HG03280 (cell line): ENCODE data around the gene EPB41.

Source experiments
- ATAC-seq: cut with Tn5 transposase; IDR thresholded peaks from one replicate; pipeline ENCODE4 v1.9.1; 2021; ENCODE audit warnings: mild to moderate bottlenecking, moderate library complexity; ENCODE audit not compliant: unreplicated experiment

The EPB41 gene

DNA sequence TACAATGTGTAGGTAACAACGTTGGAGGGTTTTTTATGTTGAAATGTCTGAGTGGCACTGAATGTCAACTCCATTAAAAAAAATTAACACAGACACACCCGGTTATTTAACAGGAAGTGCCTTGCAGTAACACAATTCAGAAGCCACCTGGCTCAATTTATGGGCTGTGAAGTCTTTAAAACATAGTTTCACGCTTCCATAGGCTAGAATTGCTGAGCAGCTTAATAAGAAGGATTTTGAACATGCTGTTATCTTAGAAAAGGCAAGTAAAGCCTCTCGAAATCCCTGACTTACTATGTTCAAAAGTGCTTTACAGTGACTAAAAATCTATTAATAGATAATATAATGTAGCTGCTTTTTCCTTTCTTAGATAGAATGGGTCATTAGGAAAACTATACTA lies 247.7 kb downstream of the EPB41 start:
- no peak for ATAC-seq

DNA sequence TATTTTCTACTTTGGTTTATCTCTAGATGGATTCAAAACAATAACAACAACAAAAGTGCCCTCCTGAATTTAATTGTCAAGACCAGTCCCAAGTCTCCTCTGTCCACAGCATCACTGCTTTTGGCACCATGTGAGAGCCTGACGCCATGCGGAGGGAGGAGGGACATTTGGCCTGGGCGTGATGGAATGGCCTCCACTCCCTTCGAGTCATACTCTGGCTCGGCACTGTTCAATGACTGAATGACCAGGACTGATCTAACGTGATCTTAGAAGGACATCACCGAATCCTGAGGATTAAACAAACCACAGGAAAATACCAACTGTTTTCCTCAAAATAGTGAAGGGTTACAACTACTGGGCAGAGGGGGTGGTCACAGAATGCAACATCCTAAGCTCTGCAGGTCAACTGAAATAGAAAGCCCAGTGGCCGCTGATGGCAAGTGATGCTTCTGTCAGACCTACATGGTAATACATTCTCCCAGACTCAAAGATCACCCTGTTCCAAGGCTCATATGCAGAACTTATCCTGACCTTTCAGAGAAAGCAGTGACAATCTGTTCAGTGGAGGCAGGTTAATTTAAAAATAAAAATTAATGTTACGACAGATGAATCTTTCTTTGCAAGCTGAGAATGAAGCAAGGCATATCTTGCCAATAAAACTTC lies 248.2 kb downstream of the EPB41 start:
- ATAC-seq: no peak

DNA sequence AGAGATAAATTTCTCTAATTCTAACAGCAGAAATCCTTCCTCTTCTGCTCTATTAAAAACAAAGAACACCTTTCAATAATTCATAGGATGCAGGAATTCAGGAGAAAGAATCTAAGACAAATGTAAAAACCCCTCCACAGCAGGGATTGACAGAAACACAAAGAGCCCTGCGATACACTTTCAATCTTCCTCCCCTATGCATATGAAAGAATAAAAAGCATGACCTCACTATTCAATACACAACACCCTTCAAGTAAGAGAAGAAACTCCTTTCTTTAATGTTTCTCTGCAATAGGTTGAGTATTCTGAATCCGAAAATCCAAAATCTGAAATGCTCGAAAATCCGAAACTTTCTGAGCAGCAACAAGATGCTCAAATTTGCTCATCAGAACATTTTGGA lies 250.2 kb downstream of the EPB41 start:
- no peak for ATAC-seq

DNA sequence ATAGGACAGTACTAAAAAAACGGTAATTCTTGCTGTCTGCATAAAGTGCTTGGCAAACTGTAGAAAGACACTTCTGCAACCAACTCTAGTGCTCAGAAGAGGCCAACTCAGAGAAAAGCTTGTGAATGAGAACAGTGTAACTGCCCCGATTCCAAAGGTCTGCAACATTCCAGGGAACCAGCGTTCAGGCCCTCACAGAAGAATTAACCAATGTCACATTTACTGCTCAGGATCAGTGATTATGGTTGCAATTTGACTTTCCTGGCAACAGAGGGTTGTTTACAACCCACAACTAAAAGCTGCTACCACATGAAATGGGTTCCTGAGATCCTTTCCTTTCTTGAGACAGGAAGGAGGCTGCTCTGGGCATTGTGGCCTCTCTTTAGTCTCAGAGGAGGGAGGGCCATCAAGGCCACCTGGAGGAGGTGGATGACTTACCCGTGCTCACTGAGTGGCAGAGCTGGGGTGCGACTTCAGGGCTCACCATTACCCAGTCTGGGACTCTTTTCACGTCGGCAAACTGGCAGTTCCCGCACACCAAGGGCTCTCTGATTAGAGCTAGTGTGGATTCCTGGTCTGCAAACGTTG lies 252.0 kb downstream of the EPB41 start:
- no peak for ATAC-seq

DNA sequence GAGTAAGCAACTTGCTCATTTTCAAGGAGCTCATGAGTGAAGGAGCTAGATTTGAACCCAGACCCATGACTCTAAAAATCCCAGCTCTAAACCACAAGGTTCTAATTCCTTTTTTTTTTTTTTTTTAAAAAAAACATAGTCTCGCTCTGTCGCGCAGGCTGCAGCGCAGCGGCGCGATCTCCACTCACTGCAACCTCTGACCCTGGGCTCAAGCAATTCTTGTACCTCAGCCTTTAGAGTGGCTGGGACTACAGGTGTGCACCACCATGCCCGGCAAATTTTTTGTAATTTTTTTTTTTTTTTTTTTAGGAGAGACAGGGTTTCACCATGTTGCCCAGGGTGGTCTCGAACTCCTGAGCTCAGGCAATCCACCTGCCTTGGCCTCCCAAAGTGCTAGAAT lies 253.5 kb downstream of the EPB41 start:
- ATAC-seq: no peak
